HCT116 (cell line): ENCODE results near the gene COPG1. TPM values are rescaled to one million over a fixed set of nuclear protein-coding genes. Genes with fewer than 3 reads are reported as not detected.
A peak's percentile ranks its signal among the peaks of the same experiment; 100 is the strongest.

Source experiments
- ATAC-seq: fragments of 200-7000 bp; cut with Tn5 transposase; 2 replicates; pipeline ENCODE4 v1.9.1; 2020; ENCODE audit warnings: mild to moderate bottlenecking, moderate library complexity
- BruUV-seq: library from RNA; stranded (reverse); fragments of 400-500 nt; replicated peaks from 2 replicates; lab custom pipeline; 2021; lab: Mats Ljungman, UMichigan
- CTCF ChIA-PET: fragments of 300-600 bp; sonication (Branson Sonifier 250); formaldehyde crosslinking; loops from one replicate; lab custom pipeline; 2021; ENCODE audit warnings: antibody characterized with exemption; lab: Charles Lee
- POLR2A ChIA-PET: fragments of 300-600, 350-600 bp; sonication (Branson Sonifier 250); formaldehyde crosslinking; loops from one replicate; lab custom pipeline; 2021; ENCODE audit warnings: antibody characterized with exemption; lab: Charles Lee
- RAD21 ChIA-PET, 2 experiments: fragments of 300-600 bp; sonication (Branson Sonifier 250); formaldehyde crosslinking; loops; one replicate each; lab custom pipeline; 2023; ENCODE audit warnings: low total read pairs in 2 of 2; ENCODE audit not compliant: uncharacterized antibody in 2 of 2, unreplicated experiment in 2 of 2, low non-redundant PET in 1 of 2; lab: Charles Lee
- DNase-seq: peaks from one replicate; pipeline ENCODE4 v3.0.0-alpha.2; 2010; ENCODE audit warnings: low read depth, low spot score
- H2AFZ ChIP-seq: fragments of 200-600 bp; shearing (Covaris generic), sonication (generic); 2 replicates; pipeline ENCODE4 v1.6.1; 2017; ENCODE audit warnings: low read depth, mixed run types, mixed read lengths, antibody characterized with exemption, low read length; ENCODE audit not compliant: poor library complexity, severe bottlenecking
- H3K27ac ChIP-seq: 2 replicates; pipeline ENCODE4 v1.5.1; 2012; ENCODE audit warnings: low read depth, low read length
- H3K27me3 ChIP-seq: fragments of 200-600 bp; sonication (generic); 2 replicates; pipeline ENCODE4 v1.6.1; 2016; ENCODE audit warnings: mixed run types, low read length, mixed read lengths; ENCODE audit not compliant: insufficient read depth
- H3K36me3 ChIP-seq, 2 experiments: fragments of 200-500 bp in 1 of 2; fragments of 200-600 bp in 1 of 2; sonication (Bioruptor generic) in 1 of 2; sonication (generic) in 1 of 2; 2 replicates each; pipeline versions ENCODE4 v1.5.1 to v1.6.1; 2014 to 2016; ENCODE audit warnings: low read length in 2 of 2, inconsistent platforms in 1 of 2, mixed read lengths in 1 of 2, mixed run types in 1 of 2; ENCODE audit not compliant: insufficient read depth in 2 of 2, control insufficient read depth in 1 of 2
- H3K4me1 ChIP-seq, 2 experiments: fragments of 200-600 bp in 1 of 2; sonication (generic) in 1 of 2; 2 replicates each; pipeline versions ENCODE4 v1.5.1 to v1.6.1; 2012 to 2017; ENCODE audit warnings: low read length in 2 of 2, inconsistent platforms in 1 of 2, mild to moderate bottlenecking in 1 of 2, mixed read lengths in 1 of 2, mixed run types in 1 of 2, moderate library complexity in 1 of 2; ENCODE audit not compliant: insufficient read depth in 2 of 2, control insufficient read depth in 1 of 2
- H3K4me2 ChIP-seq: fragments of 200-600 bp; sonication (generic); 2 replicates; pipeline ENCODE4 v1.6.1; 2017; ENCODE audit warnings: mixed run types, low read length, mixed read lengths
- H3K4me3 ChIP-seq, 2 experiments: fragments of 200-600 bp in 1 of 2; sonication (generic) in 1 of 2; replicated peaks in 1 of 2; 2 replicates each; pipeline ENCODE4 v1.5.1; 2011 to 2016; ENCODE audit warnings: low read length in 2 of 2, control low read depth in 1 of 2, low read depth in 1 of 2, mild to moderate bottlenecking in 1 of 2, mixed read lengths in 1 of 2, mixed run types in 1 of 2
- H3K79me2 ChIP-seq: fragments of 200-600 bp; sonication (generic); 2 replicates; pipeline ENCODE4 v1.6.1; 2017; ENCODE audit warnings: mild to moderate bottlenecking, mixed run types, low read length, moderate library complexity, mixed read lengths; ENCODE audit not compliant: insufficient read depth
- H3K9ac ChIP-seq: fragments of 200-600 bp; sonication (generic); 2 replicates; pipeline ENCODE4 v1.6.1; 2016; ENCODE audit warnings: low read length, mixed read lengths
- H3K9me2 ChIP-seq: fragments of 200-600 bp; sonication (generic), shearing (Covaris generic); 2 replicates; pipeline ENCODE4 v1.6.1; 2017; ENCODE audit warnings: mixed run types, mild to moderate bottlenecking, moderate library complexity; ENCODE audit not compliant: insufficient read depth
- H3K9me3 ChIP-seq, 2 experiments: fragments of 200-500 bp in 1 of 2; fragments of 200-600 bp in 1 of 2; sonication (Bioruptor generic) in 1 of 2; sonication (generic) in 1 of 2; 2 replicates each; pipeline ENCODE4 v1.6.1; 2014 to 2017; ENCODE audit warnings: low read length in 2 of 2, mixed read lengths in 2 of 2, inconsistent platforms in 1 of 2, low read depth in 1 of 2, mild to moderate bottlenecking in 1 of 2, mixed run types in 1 of 2, moderate library complexity in 1 of 2; ENCODE audit not compliant: control insufficient read depth in 1 of 2, insufficient read depth in 1 of 2
- H4K20me1 ChIP-seq: fragments of 200-600 bp; sonication (generic), shearing (Covaris generic); 2 replicates; pipeline ENCODE4 v1.6.1; 2017; ENCODE audit warnings: mixed run types, mild to moderate bottlenecking, moderate library complexity; ENCODE audit not compliant: insufficient read depth
- CEBPB ChIP-seq: IDR thresholded peaks from 2 replicates; pipeline ENCODE4 v1.6.1; 2012; ENCODE audit warnings: low read depth
- EZH2 ChIP-seq: fragments of 200-600 bp; sonication (generic); IDR thresholded peaks from 2 replicates; pipeline ENCODE4 v1.6.1; 2017; ENCODE audit warnings: antibody characterized with exemption, mixed run types
- FOSL1 ChIP-seq: IDR thresholded peaks from 2 replicates; pipeline ENCODE4 v1.6.1; 2012; ENCODE audit warnings: low read depth
- JUND ChIP-seq: IDR thresholded peaks from 2 replicates; pipeline ENCODE4 v1.6.1; 2012
- POLR2A ChIP-seq: IDR thresholded peaks from 2 replicates; pipeline ENCODE4 v1.7.0; 2011; ENCODE audit warnings: borderline replicate concordance; ENCODE audit not compliant: insufficient read depth, insufficient read length; ENCODE audit errors: extremely low read depth
- POLR2AphosphoS5 ChIP-seq: IDR thresholded peaks from 2 replicates; pipeline ENCODE4 v1.6.1; 2011; ENCODE audit warnings: mild to moderate bottlenecking, low read depth, low read length, moderate library complexity
- SIN3A ChIP-seq: IDR thresholded peaks from 2 replicates; pipeline ENCODE4 v1.6.1; 2012; ENCODE audit warnings: low read depth
- SRF ChIP-seq: IDR thresholded peaks from 2 replicates; pipeline ENCODE4 v1.6.1; 2012; ENCODE audit warnings: low read depth
- TCF7L2 ChIP-seq: IDR thresholded peaks from 2 replicates; pipeline ENCODE4 v1.7.0; 2011; ENCODE audit warnings: borderline replicate concordance, inconsistent platforms; ENCODE audit not compliant: insufficient read depth, insufficient read length; ENCODE audit errors: extremely low read depth
- YY1 ChIP-seq: IDR thresholded peaks from 2 replicates; pipeline ENCODE4 v1.6.1; 2011; ENCODE audit warnings: low read length, low read depth, moderate library complexity, mild to moderate bottlenecking; ENCODE audit not compliant: insufficient replicate concordance; ENCODE audit errors: extremely low read depth
- ZFX ChIP-seq: fragments of 450-650 bp; IDR thresholded peaks from 2 replicates; pipeline ENCODE4 v1.6.1; 2017
- intact Hi-C: fragments of 100-400 bp; cut with micrococcal nuclease; formaldehyde crosslinking; loops from 2 replicates; pipeline ENCODE4 v1.10.0; 2022
- total RNA-seq: library from RNA; stranded (reverse); gene quantifications from one replicate; pipeline ENCODE4 v1.2.1, GENCODE V29; 2021; ENCODE audit not compliant: unreplicated experiment
- TF ChIP-seq, protein P1 (sequence below): IDR thresholded peaks from 2 replicates; pipeline ENCODE4 v1.6.1; 2011; ENCODE audit warnings: mild to moderate bottlenecking, low read length, moderate library complexity; ENCODE audit not compliant: insufficient replicate concordance; ENCODE audit errors: extremely low read depth
- TF ChIP-seq, protein P2 (sequence below): IDR thresholded peaks from 2 replicates; pipeline ENCODE4 v1.6.1; 2012
- TF ChIP-seq, protein P3 (sequence below), 3 experiments: fragments of 200-600 bp in 1 of 3; sonication (generic) in 1 of 3; IDR thresholded peaks in 2 of 3; conservative IDR thresholded peaks in 1 of 3; 2 replicates each; pipeline ENCODE4 v1.5.1; 2012 to 2017; ENCODE audit warnings: low read depth in 2 of 3, low read length in 2 of 3, antibody characterized with exemption in 1 of 3, borderline replicate concordance in 1 of 3, control low read depth in 1 of 3, mild to moderate bottlenecking in 1 of 3, mixed read lengths in 1 of 3, mixed run types in 1 of 3, moderate library complexity in 1 of 3; ENCODE audit not compliant: insufficient read depth in 1 of 3

Gene COPG1
- total RNA-seq, 1 experiment from 2014 or later: 182 TPM

DNA sequence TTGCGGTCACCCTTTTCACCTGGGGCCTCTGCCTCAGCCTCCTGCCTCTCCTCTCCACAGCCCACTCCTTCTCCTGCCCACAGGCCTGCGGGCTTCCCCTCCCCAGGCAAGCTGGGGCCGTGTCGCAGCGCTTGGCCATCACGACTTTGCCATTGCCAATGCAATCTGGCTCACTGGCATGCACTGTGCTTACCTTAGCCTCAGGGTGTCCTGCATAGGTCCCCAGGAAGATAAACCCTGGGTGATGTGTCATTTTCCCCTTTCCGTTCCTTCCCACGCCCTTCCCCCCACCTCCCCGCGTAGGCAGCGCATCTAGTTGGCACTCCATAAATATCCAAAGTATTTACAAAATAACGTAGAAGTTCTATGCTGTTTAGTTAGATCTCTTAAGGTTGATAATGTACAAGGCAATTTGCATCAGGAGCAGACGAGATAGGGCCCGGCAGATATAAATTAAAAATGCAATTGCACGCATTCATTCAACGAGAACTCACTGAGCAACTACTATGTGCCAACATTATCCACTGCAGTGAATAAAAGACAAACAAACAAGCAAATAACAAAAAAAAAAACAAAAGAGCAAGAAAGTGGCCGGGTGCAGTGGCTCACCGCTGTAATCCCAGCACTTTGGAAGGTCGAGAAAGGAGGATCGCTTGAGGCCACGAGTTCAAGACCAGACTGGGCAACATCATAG lies 973 bp upstream of the COPG1 start:
- Histone ChIP-seq H3K27me3 (no peaks in the 10 kb centered on the region), H4K20me1 (no peaks in the 10 kb centered on the region), H3K9me3 (no peaks in the 10 kb centered on the region)
- CTCF ChIA-PET: interaction anchor here (1.3 to 4.4 kb wide), 4 partner anchors 86 to 278 kb away, joined by 5 to 55 read pairs (median 50); no protein-coding TSS in a partner anchor
- TF ChIP-seq JUND (no peak), EZH2 (no peak), FOSL1 (no peak)
- TF ChIP-seq, all 23 proteins: peak for 0
- peaks cover 7 to 23% of the 10 kb centered on the region in 2 experiments; a peak in 3 of 4 replicates for H3K4me1 ChIP-seq
- H3K9ac ChIP-seq: peak overlapping the region; percentile 93
- no peaks in the 10 kb centered on the region for H3K9me2 ChIP-seq
- H2AFZ ChIP-seq: no peak overlapping the region
- peaks cover 31% of the 10 kb centered on the region for H3K79me2 ChIP-seq
- ChIA-PET RAD21 (no interaction called here), POLR2A (interaction anchor here (1.2 kb wide), 1 partner anchor 12 kb away, joined by 6 read pairs; no protein-coding TSS in a partner anchor)
- intact Hi-C loops: loop anchor here (10.0 kb wide), 1 partner anchor 224 kb away; no protein-coding TSS in a partner anchor
- H3K4me2 ChIP-seq: peak overlapping the region; percentile 93
- H3K4me3 ChIP-seq: peak overlapping the region; percentile 95 to 97
- no TSS peak for BruUV-seq
- peak overlapping the region; percentile 62 for H3K27ac ChIP-seq
- H3K36me3 ChIP-seq: peaks cover 15% of the 10 kb centered on the region in 2 experiments; a peak in 3 of 4 replicates
- ATAC-seq: no peak
- DNase-seq: no peak

DNA sequence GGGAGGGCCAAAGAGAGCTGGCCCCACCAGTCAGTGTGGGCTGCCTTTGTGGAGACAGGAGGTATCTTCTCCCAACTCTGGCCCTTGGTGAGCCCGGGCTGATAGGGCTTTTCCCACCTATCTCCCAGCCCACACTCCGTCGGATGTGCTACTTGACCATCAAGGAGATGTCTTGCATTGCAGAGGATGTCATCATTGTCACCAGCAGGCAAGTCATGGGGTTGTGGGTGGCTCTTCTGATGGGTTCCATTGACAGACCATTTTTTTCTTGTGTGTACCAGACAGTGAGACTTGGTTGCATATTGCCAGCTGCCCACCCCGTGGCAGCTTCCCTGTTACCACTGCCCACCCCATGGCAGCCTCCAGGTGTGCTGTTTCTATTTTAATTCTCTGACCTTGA lies 3.3 kb downstream of the COPG1 start:
- ChIA-PET RAD21 (no interaction called here), CTCF (no interaction called here), POLR2A (no interaction called here)
- no peak for ATAC-seq
- Histone ChIP-seq H3K27me3 (no peaks in the 10 kb centered on the region), H3K9me3 (no peaks in the 10 kb centered on the region), H3K79me2 (peaks cover 31% of the 10 kb centered on the region), H3K27ac (no peak overlapping the region), H3K4me2 (no peak overlapping the region), H3K9me2 (no peaks in the 10 kb centered on the region), H3K9ac (no peak overlapping the region), H4K20me1 (no peaks in the 10 kb centered on the region), H3K4me1 (peaks cover 4 to 16% of the 10 kb centered on the region in 2 experiments; a peak in 3 of 4 replicates), H3K36me3 (peaks cover 35 to 41% of the 10 kb centered on the region in 2 experiments), H3K4me3 (no peak overlapping the region), H2AFZ (no peak overlapping the region)
- TF ChIP-seq YY1: no peak
- TF ChIP-seq, protein P1, sequence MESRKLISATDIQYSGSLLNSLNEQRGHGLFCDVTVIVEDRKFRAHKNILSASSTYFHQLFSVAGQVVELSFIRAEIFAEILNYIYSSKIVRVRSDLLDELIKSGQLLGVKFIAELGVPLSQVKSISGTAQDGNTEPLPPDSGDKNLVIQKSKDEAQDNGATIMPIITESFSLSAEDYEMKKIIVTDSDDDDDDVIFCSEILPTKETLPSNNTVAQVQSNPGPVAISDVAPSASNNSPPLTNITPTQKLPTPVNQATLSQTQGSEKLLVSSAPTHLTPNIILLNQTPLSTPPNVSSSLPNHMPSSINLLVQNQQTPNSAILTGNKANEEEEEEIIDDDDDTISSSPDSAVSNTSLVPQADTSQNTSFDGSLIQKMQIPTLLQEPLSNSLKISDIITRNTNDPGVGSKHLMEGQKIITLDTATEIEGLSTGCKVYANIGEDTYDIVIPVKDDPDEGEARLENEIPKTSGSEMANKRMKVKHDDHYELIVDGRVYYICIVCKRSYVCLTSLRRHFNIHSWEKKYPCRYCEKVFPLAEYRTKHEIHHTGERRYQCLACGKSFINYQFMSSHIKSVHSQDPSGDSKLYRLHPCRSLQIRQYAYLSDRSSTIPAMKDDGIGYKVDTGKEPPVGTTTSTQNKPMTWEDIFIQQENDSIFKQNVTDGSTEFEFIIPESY: no peak
- no peak for TF ChIP-seq POLR2A
- no peak for TF ChIP-seq SIN3A
- no peak for TF ChIP-seq TCF7L2
- no peak for TF ChIP-seq ZFX
- TF ChIP-seq, protein P2, sequence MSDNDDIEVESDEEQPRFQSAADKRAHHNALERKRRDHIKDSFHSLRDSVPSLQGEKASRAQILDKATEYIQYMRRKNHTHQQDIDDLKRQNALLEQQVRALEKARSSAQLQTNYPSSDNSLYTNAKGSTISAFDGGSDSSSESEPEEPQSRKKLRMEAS: no peak
- no peak for TF ChIP-seq SRF
- TF ChIP-seq POLR2AphosphoS5: no peak
- TF ChIP-seq FOSL1: no peak
- no peak for TF ChIP-seq CEBPB
- TF ChIP-seq, protein P3, sequence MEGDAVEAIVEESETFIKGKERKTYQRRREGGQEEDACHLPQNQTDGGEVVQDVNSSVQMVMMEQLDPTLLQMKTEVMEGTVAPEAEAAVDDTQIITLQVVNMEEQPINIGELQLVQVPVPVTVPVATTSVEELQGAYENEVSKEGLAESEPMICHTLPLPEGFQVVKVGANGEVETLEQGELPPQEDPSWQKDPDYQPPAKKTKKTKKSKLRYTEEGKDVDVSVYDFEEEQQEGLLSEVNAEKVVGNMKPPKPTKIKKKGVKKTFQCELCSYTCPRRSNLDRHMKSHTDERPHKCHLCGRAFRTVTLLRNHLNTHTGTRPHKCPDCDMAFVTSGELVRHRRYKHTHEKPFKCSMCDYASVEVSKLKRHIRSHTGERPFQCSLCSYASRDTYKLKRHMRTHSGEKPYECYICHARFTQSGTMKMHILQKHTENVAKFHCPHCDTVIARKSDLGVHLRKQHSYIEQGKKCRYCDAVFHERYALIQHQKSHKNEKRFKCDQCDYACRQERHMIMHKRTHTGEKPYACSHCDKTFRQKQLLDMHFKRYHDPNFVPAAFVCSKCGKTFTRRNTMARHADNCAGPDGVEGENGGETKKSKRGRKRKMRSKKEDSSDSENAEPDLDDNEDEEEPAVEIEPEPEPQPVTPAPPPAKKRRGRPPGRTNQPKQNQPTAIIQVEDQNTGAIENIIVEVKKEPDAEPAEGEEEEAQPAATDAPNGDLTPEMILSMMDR (IDR thresholded peaks at IDR 0.05 in 2 of 3, conservative IDR thresholded peaks at IDR 0.05 in 1 of 3; ENCODE audit: borderline replicate concordance in 1 of 3, insufficient read depth in 1 of 3, low read depth in 2 of 3, low read length in 2 of 3): no peak
- DNase-seq: no peak
- BruUV-seq: no TSS peak
- intact Hi-C loops: no loop called here
